GM18499 (cell line): ENCODE data around the gene SERINC1.
"Not testable (repeated sequence)": the region's sequence is repeated elsewhere in the genome, so short reads cannot be mapped to it uniquely, and the experiment has no call there.

Experiments
- ATAC-seq: cut with Tn5 transposase; IDR thresholded peaks from one replicate; pipeline ENCODE4 v1.9.1; 2021; ENCODE audit warnings: moderate number of reproducible peaks; ENCODE audit not compliant: insufficient read depth, unreplicated experiment

SERINC1 gene

DNA sequence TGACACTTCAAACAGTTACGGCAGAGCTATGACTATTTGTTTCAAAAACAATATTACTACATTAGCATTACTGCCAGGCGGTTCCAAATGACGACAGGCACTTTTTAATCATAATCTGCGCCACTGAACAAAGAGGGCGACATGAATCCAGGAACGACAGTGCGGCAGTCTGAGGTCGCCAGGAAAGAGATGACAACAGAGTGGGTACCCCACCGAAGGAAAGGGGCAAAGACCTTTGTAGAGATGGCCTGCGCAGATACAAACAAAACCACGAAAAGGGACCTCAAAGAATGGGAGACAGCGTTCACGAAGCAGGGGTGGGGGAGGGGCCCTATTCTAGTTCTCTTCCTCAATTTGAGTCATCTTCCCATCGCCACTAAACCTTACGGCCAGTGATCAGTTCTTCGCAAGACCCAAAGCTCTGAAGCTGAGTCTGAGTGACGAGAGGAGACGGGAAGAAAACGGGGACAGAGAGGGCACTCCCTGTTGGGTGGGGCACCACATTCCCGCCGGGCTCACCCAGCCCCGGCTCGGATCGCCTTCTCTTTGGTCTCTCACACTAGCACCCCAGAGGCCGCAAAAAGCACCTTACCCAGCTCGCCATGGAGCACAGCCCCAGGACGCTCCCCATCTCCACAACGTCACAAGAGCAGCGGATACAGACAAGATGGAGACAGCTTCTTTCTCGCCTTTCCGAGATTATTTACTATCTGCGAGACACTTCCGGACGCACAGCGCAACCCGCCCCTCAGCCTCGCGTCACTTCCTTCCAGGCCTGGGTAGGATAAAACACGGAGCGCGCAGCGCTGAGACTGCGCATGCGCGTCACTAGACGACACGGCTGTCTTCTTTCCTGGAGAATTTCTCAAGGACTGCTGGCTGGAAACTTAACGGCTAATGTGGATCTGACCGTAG, at the start of gene SERINC1:
SERINC1 (minus strand) TSS at position 701 of the 915 bp plus-strand sequence; CDS start at position 631, 70 bp downstream.
- peak; percentile 96 for ATAC-seq

GRCh38 chr6:122511193-122511924, 39.8 kb upstream of the SERINC1 start:
- ATAC-seq = no peak

GRCh38 chr6:122505170-122505569, 33.6 kb upstream of the SERINC1 start:
- not testable (repeated sequence) for ATAC-seq

GRCh38 chr6:122501475-122501874, 29.9 kb upstream of the SERINC1 start:
- ATAC-seq = no peak

DNA sequence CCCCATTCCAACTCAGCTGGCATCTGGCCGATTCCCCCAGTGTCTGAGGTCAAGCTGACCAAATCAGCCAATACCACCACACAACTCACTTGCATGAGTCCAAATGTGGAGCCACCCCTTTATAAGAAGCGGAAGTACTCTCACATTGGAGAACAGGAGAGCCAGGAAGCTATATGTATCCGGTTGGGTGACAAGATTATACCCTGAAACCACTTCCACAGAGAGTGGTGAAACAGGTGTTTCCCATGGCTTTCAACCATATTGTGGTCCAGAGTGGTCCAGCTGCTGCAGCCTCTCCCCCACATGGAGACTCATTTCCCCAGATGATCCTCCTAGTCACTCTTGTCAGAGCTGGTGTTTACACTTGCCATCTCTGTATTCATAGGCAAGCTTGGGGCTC, 24.0 kb upstream of the SERINC1 start:
- peak; percentile 34 for ATAC-seq

- no peak for ATAC-seq
Observed at GRCh38 chr6:122494665-122495272, 23.2 kb upstream of the SERINC1 start.

GRCh38 chr6:122491919-122492555, 20.4 kb upstream of the SERINC1 start:
- peak; percentile 92 for ATAC-seq

DNA sequence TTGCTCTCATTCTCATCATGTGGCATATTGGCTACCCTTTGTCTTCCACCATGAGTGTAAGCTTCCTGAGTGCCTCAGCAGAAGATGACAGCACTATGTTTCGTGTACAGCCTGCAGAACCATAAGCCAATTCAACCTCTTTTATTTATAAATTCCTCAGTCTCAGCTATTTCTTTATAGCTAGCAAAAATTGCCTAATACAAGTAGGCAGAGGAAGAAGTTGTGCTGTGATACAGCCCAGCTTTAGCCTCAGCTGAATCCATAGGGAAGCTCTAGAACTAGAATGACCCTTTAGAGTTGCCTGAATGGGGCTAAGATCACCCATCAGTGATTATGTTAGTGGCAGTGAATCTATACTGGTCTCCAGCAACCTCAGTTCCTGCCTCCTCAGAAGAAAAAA, 19.0 kb upstream of the SERINC1 start:
- ATAC-seq = no peak

GRCh38 chr6:122484760-122485159, 13.2 kb upstream of the SERINC1 start:
- ATAC-seq = peak; percentile 94

DNA sequence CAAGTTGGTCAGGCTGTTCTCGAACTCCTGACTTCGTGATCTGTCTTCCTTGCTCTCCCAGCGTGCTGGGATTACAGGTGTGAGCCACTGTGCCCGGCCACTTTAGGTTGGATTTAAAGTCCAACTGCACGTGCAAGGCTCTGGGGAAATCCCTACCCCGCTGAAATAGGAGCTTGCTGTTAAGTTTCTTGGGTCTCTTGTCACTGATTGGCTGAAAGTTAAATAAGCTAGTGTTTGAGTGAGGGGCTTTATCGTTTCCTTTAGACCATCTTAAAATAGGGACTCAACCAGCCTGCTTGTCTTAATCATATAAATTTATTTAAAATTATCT, 11.1 kb upstream of the SERINC1 start:
- no peak for ATAC-seq

- ATAC-seq = no peak
Observed at GRCh38 chr6:122476131-122476530, 4.5 kb upstream of the SERINC1 start.

DNA sequence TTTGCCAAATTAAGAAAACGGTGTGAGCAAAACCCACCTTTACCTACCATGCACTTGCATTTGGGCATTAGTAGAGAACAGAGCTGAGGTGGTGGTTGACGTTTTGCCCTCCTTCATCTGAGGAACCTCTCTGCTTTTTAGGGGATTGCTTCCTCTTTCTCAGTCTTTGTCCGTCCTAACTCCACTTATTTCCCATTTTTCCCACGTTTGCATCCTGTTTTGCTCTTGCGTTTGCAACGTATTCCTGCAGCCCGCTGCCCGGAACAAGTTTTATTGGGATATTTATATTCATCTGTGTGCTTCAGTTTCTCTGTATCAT, 374 bp upstream of the SERINC1 start:
- ATAC-seq = peak; percentile 37

GRCh38 chr6:122461885-122462284, 9.7 kb downstream of the SERINC1 start:
- ATAC-seq = no peak

- ATAC-seq = not testable (repeated sequence)
Observed at GRCh38 chr6:122459865-122460416, 11.7 kb downstream of the SERINC1 start.

GRCh38 chr6:122459240-122459639, 12.4 kb downstream of the SERINC1 start:
- ATAC-seq = no peak

DNA sequence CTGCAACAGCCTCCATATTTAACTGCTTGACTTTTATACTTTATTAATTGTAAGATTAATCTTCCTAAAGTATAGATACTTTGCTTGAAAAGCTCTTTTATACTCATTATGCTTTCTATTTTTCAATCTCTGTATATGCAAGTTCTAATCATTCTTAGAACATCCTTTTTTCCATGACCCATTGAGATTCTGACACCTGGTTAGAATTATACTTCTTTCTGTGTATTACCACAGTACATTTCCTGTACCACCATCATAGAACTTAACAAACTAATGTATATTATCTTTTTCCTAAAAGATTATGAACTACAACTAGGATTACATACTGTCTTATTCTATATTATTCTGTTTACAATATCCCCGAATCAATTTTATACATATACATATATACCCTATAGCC, 13.5 kb downstream of the SERINC1 start:
- no peak for ATAC-seq

DNA sequence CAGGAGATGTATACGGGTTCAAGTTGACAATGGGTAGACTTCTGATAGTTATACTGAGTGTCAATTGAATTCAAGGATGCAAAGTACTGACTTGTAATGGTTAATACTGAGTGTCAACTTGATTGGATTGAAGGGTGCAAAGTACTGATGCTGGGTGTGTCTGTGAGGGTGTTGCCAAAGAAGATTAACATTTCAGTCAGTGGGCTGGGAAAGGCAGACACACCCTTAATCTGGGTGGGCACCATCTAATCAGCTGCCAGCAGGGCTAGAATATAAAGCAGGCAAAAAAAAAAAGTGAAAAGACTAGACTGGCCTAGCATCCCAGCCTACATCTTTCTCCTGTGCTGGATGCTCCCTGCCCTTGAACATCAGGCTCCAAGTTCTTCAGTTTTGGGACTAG, 16.5 kb downstream of the SERINC1 start:
- ATAC-seq = not testable (repeated sequence)

DNA sequence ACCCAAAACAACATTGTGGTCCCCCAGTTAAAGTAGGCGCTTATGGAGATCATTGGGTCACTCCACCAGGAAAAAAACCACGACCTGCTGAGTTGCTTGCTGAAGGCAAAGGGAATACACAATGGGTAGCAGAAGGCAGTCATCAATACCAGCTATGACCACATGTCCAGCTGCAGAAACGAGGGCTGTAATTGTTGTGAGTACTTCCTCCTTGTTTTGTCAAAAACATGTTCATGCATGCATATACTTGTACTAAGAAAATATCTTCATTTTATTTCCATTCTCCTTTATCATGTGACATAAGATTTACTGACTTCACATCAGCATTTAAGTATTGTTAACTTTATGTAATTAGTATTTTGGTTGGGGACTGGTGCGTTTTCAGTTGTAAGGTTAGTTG, 16.9 kb downstream of the SERINC1 start:
- no peak for ATAC-seq

- no peak for ATAC-seq
Observed at GRCh38 chr6:122452509-122452908, 19.1 kb downstream of the SERINC1 start.

- ATAC-seq = no peak
Observed at GRCh38 chr6:122449069-122449468, 22.5 kb downstream of the SERINC1 start.
